ENCODE results near the gene SOCS6.

GRCh38 chr18:70288851-70289328 lies at the start of gene SOCS6:
- TF ChIP-seq EZH2 (IDR thresholded peaks at IDR 0.05; ENCODE audit: borderline replicate concordance) (no peak), CTCF (IDR thresholded peaks at IDR 0.05; ENCODE audit: poor library complexity) (no peak)
